ENCODE data around the gene TSHZ3. TPM values are rescaled to one million over a fixed set of nuclear protein-coding genes. Genes with fewer than 3 reads are reported as not detected.

Gene TSHZ3
- total RNA-seq, 1 donor from 2014 or later: 82.5 TPM

DNA sequence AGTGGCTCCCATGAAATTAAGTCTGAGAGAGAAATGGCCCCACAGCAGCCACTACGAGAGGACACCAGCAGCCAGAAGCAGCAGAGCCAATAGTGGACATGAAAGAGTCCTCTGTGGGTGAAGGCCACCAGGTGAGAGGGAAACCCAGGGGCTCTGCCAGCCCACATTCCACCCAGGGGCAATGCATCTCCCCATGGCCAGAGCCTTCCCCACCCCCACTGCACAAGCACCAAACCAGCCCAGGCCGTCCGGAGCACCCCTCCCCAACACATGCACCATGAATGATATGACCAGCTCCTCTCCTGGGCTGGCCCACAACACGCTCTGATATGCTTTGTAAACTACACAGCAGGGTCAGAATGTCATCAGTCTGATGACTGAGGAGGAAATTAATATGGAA lies 66.9 kb downstream of the TSHZ3 start:
- H3K27me3 Mint-ChIP-seq (ENCODE audit: low read depth): no peaks in the 10 kb centered on the region
- peaks cover 29% of the 10 kb centered on the region for H3K36me3 Mint-ChIP-seq
- no peak for DNase-seq (ENCODE audit: low spot score in 2 of 2, unreplicated experiment in 2 of 2)
- peaks cover 10% of the 10 kb centered on the region for H3K4me1 Mint-ChIP-seq
- TF ChIP-seq, protein P1, sequence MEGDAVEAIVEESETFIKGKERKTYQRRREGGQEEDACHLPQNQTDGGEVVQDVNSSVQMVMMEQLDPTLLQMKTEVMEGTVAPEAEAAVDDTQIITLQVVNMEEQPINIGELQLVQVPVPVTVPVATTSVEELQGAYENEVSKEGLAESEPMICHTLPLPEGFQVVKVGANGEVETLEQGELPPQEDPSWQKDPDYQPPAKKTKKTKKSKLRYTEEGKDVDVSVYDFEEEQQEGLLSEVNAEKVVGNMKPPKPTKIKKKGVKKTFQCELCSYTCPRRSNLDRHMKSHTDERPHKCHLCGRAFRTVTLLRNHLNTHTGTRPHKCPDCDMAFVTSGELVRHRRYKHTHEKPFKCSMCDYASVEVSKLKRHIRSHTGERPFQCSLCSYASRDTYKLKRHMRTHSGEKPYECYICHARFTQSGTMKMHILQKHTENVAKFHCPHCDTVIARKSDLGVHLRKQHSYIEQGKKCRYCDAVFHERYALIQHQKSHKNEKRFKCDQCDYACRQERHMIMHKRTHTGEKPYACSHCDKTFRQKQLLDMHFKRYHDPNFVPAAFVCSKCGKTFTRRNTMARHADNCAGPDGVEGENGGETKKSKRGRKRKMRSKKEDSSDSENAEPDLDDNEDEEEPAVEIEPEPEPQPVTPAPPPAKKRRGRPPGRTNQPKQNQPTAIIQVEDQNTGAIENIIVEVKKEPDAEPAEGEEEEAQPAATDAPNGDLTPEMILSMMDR (IDR thresholded peaks at IDR 0.05; ENCODE audit: unreplicated experiment): no peak
- H3K4me3 Mint-ChIP-seq: no peak overlapping the region
- no peaks in the 10 kb centered on the region for H3K9me3 Mint-ChIP-seq
- peak overlapping the region; percentile 39 for H3K27ac Mint-ChIP-seq

DNA sequence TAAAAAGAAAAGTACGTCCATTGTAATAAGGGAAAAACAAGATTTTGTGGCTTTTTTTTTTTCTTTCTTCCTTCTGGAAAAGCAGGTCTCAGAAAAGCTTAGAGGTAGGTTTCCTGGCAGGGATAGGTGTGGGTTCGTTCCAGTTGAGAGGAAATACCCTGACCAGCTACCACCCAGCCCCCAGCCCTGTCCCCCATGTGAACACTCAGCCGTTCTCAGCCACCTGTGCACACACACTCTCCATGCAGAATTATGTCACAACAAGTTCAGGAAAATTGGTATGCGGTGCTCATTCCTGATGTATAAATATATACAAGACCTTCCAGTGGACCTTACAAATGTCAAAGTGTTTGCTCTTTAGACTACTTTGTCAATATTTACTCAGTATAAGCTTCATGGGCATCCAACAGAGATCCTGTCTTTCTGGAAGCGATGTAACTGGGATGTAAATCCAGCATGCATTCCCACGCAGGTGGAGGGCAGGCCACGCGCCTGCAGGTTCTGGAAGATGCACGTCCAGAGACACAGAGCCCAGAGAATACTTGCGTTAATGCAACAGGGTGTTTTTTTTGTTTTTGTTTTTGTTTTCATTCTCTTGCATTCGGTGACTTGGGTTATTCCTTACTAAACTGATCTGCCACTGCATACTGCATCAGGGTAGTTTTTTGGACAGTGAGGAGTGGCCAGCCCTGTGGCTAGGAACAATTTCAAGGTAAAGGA lies 68.8 kb downstream of the TSHZ3 start:
- Mint-ChIP-seq H3K4me3 (no peak overlapping the region), H3K4me1 (peaks cover 5% of the 10 kb centered on the region), H3K27ac (peak overlapping the region; percentile 19), H3K36me3 (peaks cover 34% of the 10 kb centered on the region), H3K9me3 (no peaks in the 10 kb centered on the region), H3K27me3 (ENCODE audit: low read depth) (no peaks in the 10 kb centered on the region)
- TF ChIP-seq, protein P1 (IDR thresholded peaks at IDR 0.05; ENCODE audit: unreplicated experiment): no peak
- DNase-seq (ENCODE audit: low spot score in 2 of 2, unreplicated experiment in 2 of 2): no peak

DNA sequence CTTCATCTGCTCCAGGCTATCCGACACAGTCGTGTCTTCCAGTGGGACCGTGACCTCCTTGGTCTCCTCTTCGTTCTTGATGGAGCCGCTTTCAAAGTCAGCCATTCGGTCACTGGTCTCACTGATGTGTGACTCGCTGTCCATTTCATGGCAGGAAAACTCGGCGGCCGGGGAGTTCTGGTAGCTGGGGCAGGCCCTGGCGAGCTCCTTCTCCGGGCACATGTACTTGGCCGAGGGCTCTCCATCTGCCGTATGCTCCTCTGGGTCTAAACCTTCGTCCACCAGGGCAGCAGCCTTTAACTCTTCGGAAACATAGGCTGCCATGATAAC lies 69.8 kb downstream of the TSHZ3 start:
- Mint-ChIP-seq H3K4me1 (peaks cover 5% of the 10 kb centered on the region), H3K36me3 (peaks cover 42% of the 10 kb centered on the region), H3K4me3 (no peak overlapping the region), H3K9me3 (no peaks in the 10 kb centered on the region), H3K27me3 (ENCODE audit: low read depth) (no peaks in the 10 kb centered on the region), H3K27ac (no peak overlapping the region)
- DNase-seq (ENCODE audit: low spot score in 2 of 2, unreplicated experiment in 2 of 2): no peak
- TF ChIP-seq, protein P1 (IDR thresholded peaks at IDR 0.05; ENCODE audit: unreplicated experiment): no peak

DNA sequence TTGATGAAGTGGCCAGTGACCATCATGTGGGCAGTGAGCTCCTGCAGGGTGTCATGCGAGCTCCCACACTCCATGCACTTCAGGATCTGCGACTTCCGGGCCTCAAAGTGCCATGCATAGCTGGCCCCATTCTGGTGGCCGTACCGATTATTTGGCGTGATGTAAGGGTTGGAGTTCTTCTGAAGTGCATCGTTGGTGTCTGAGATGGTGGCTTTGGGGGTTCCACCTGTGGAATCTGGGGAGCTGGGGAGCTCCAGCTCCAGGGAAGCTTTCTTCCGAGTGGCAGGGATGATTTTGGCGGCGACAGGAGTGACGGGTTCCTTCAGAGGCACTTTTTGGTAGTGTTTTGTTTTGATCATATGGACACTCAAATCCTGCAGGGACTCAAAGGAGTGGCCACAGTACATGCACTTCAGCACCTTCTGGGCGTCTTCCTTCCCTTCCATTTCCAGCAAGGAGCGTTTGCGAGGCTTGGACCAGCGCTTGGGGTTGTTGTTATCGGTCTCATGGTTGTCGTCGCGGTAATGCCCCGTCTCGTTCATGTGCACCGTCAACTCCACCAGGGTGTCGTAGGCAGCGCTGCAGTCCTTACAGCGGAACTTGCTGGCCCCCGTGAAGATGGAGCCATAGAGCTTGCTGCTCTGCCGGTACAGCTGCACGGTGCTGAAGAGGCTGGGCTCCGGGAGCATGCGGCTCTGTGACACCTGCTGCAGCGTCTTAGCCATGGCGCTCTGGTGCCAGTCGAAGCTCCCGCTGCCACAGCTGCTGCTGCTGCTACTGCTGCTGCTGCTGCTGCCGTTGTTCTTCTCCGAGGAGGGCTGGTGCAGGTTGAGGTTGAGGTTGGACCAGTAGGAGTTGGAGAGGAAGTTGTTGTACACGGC lies 70.4 kb downstream of the TSHZ3 start:
- no peak overlapping the region for H3K27ac Mint-ChIP-seq
- no peak for DNase-seq (ENCODE audit: low spot score in 2 of 2, unreplicated experiment in 2 of 2)
- peaks cover 44% of the 10 kb centered on the region for H3K36me3 Mint-ChIP-seq
- H3K4me3 Mint-ChIP-seq: no peak overlapping the region
- H3K4me1 Mint-ChIP-seq: peaks cover 5% of the 10 kb centered on the region
- no peaks in the 10 kb centered on the region for H3K9me3 Mint-ChIP-seq
- TF ChIP-seq, protein P1 (IDR thresholded peaks at IDR 0.05; ENCODE audit: unreplicated experiment): no peak
- H3K27me3 Mint-ChIP-seq (ENCODE audit: low read depth): no peaks in the 10 kb centered on the region

DNA sequence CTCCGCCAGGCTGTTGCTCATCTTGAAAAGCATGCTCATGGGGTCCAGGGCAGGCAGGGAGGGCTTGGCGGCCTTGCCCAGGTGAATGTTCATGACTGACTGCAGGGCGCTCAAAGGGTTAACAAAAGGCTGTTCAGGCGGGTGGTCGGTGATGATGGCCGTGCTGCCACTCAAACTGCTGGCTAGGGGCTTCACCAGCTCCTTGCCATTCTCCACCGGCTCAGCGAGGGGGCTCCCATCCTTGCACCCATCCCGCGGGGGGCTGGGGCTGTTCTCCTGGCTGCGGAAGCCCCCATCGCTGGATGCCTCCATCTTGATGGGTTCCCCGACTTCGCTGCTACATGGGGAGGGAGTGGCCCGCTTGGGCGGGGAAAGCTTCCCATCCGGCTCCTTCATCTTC lies 71.7 kb downstream of the TSHZ3 start:
- Mint-ChIP-seq H3K27me3 (ENCODE audit: low read depth) (no peaks in the 10 kb centered on the region), H3K9me3 (no peaks in the 10 kb centered on the region), H3K4me1 (peaks cover 8% of the 10 kb centered on the region), H3K4me3 (no peak overlapping the region), H3K27ac (no peak overlapping the region), H3K36me3 (peaks cover 44% of the 10 kb centered on the region)
- TF ChIP-seq, protein P1 (IDR thresholded peaks at IDR 0.05; ENCODE audit: unreplicated experiment): no peak
- no peak for DNase-seq (ENCODE audit: low spot score in 2 of 2, unreplicated experiment in 2 of 2)

Data from mesothelial cell of epicardium (in vitro differentiated cells).